ENCODE results near the gene SEMA3F.

Gene SEMA3F

GRCh38 chr3:50174947-50175524, 19.9 kb downstream of the SEMA3F start:
- Histone ChIP-seq H3K4me1 (ENCODE audit: control insufficient read depth, low read length) (0 out of 2 replicates have a peak, but pooled peaks cover 3% of the 10 kb centered on the region), H3K27me3 (ENCODE audit: control insufficient read depth, low read length) (no peaks in the 10 kb centered on the region)

GRCh38 chr3:50177346-50177745, 22.2 kb downstream of the SEMA3F start:
- Histone ChIP-seq H3K27me3 (ENCODE audit: control insufficient read depth, low read length) (no peaks in the 10 kb centered on the region), H3K4me1 (ENCODE audit: control insufficient read depth, low read length) (0 out of 2 replicates have a peak, but pooled peaks cover 3% of the 10 kb centered on the region), H4K20me1 (ENCODE audit: control insufficient read depth, insufficient read depth, low read depth, low read length) (no peaks in the 10 kb centered on the region), H3K4me2 (ENCODE audit: low read length) (no peak overlapping the region), H3F3A (ENCODE audit: control insufficient read depth, insufficient read depth) (no peaks in the 10 kb centered on the region), H3K9me2 (replicated peaks; ENCODE audit: control insufficient read depth, low read length) (no peaks in the 10 kb centered on the region), H3K9me3 (ENCODE audit: control insufficient read depth, insufficient read depth, low read length) (no peaks in the 10 kb centered on the region), H3K79me2 (ENCODE audit: control insufficient read depth, low read length) (no peaks in the 10 kb centered on the region), H3K36me3 (ENCODE audit: control insufficient read depth, low read length) (no peaks in the 10 kb centered on the region), H3K27ac (ENCODE audit: low read depth, low read length) (no peak overlapping the region), H3K4me3 (ENCODE audit: low read length) (no peak overlapping the region)
- TF ChIP-seq CTCF (IDR thresholded peaks at IDR 0.05; ENCODE audit: low read depth, low read length, poor library complexity, severe bottlenecking) = no peak
- TF ChIP-seq EZH2phosphoT487 (IDR thresholded peaks at IDR 0.05; ENCODE audit: borderline replicate concordance, low read length) = no peak

More at GRCh38 chr3:50174947-50175524, 19.9 kb downstream of the SEMA3F start:
- Histone ChIP-seq H3K79me2 (ENCODE audit: control insufficient read depth, low read length) (no peaks in the 10 kb centered on the region), H3K9me2 (replicated peaks; ENCODE audit: control insufficient read depth, low read length) (no peaks in the 10 kb centered on the region), H3K27ac (ENCODE audit: low read depth, low read length) (no peak overlapping the region), H3K36me3 (ENCODE audit: control insufficient read depth, low read length) (no peaks in the 10 kb centered on the region), H3F3A (ENCODE audit: control insufficient read depth, insufficient read depth) (no peaks in the 10 kb centered on the region), H4K20me1 (ENCODE audit: control insufficient read depth, insufficient read depth, low read depth, low read length) (no peaks in the 10 kb centered on the region), H3K9me3 (ENCODE audit: control insufficient read depth, insufficient read depth, low read length) (no peaks in the 10 kb centered on the region), H3K4me2 (ENCODE audit: low read length) (no peak overlapping the region), H3K4me3 (ENCODE audit: low read length) (no peak overlapping the region)
- TF ChIP-seq CTCF (IDR thresholded peaks at IDR 0.05; ENCODE audit: low read depth, low read length, poor library complexity, severe bottlenecking) (no peak), EZH2phosphoT487 (IDR thresholded peaks at IDR 0.05; ENCODE audit: borderline replicate concordance, low read length) (no peak)

GRCh38 chr3:50179710-50180109, 24.6 kb downstream of the SEMA3F start:
- H3K27me3 ChIP-seq (ENCODE audit: control insufficient read depth, low read length) = no peaks in the 10 kb centered on the region
- H4K20me1 ChIP-seq (ENCODE audit: control insufficient read depth, insufficient read depth, low read depth, low read length) = no peaks in the 10 kb centered on the region
- H3F3A ChIP-seq (ENCODE audit: control insufficient read depth, insufficient read depth) = no peaks in the 10 kb centered on the region
- H3K79me2 ChIP-seq (ENCODE audit: control insufficient read depth, low read length) = no peaks in the 10 kb centered on the region
- H3K9me3 ChIP-seq (ENCODE audit: control insufficient read depth, insufficient read depth, low read length) = no peaks in the 10 kb centered on the region
- no peaks in the 10 kb centered on the region for H3K36me3 ChIP-seq (ENCODE audit: control insufficient read depth, low read length)
- no peak overlapping the region for H3K27ac ChIP-seq (ENCODE audit: low read depth, low read length)
- no peak for TF ChIP-seq EZH2phosphoT487 (IDR thresholded peaks at IDR 0.05; ENCODE audit: borderline replicate concordance, low read length)
- no peak for TF ChIP-seq CTCF (IDR thresholded peaks at IDR 0.05; ENCODE audit: low read depth, low read length, poor library complexity, severe bottlenecking)
- H3K9me2 ChIP-seq (replicated peaks; ENCODE audit: control insufficient read depth, low read length) = no peaks in the 10 kb centered on the region
- H3K4me2 ChIP-seq (ENCODE audit: low read length) = no peak overlapping the region
- H3K4me1 ChIP-seq (ENCODE audit: control insufficient read depth, low read length) = no peaks in the 10 kb centered on the region
- no peak overlapping the region for H3K4me3 ChIP-seq (ENCODE audit: low read length)
